Esophagus (tissue), 2 donors: Measurements from ENCODE around the gene ALDH2. TPM values are rescaled to one million over a fixed set of nuclear protein-coding genes. Genes with fewer than 3 reads are reported as not detected.
A peak's percentile ranks its signal among the peaks of the same experiment; 100 is the strongest.

ENCODE experiments used
- H3K27ac ChIP-seq, 2 donors: one replicate each; pipeline ENCODE4 v1.5.1; 2013; ENCODE audit warnings: low read depth in 2 of 2, mild to moderate bottlenecking in 2 of 2, inconsistent platforms in 1 of 2, low read length in 1 of 2, moderate library complexity in 1 of 2
- H3K27me3 ChIP-seq, 2 donors: one replicate each; pipeline ENCODE4 v1.6.1; 2013; ENCODE audit warnings: low read length in 2 of 2, control low read depth in 1 of 2, mild to moderate bottlenecking in 1 of 2; ENCODE audit not compliant: insufficient read depth in 2 of 2, control insufficient read depth in 1 of 2
- H3K36me3 ChIP-seq, 2 donors: one replicate each; pipeline ENCODE4 v1.6.1; 2013; ENCODE audit warnings: low read length in 1 of 2; ENCODE audit not compliant: control insufficient read depth in 2 of 2, insufficient read depth in 2 of 2
- H3K4me1 ChIP-seq, 2 donors: one replicate each; pipeline ENCODE4 v1.6.1; 2013; ENCODE audit warnings: low read length in 1 of 2; ENCODE audit not compliant: control insufficient read depth in 2 of 2, insufficient read depth in 2 of 2
- H3K4me3 ChIP-seq, 2 donors: one replicate each; pipeline ENCODE4 v1.5.1; 2013; ENCODE audit warnings: low read length in 2 of 2, mild to moderate bottlenecking in 2 of 2, low read depth in 1 of 2, moderate library complexity in 1 of 2
- H3K9me3 ChIP-seq, 2 donors: one replicate each; pipeline ENCODE4 v1.6.1; 2013; ENCODE audit warnings: mild to moderate bottlenecking in 2 of 2, low read depth in 1 of 2, low read length in 1 of 2, moderate library complexity in 1 of 2; ENCODE audit not compliant: control insufficient read depth in 2 of 2, insufficient read depth in 1 of 2
- WGBS, 2 donors: extraction: QIAGEN DNeasy Blood & Tissue Kit; methylation state at CpG; one replicate each; pipeline ENCODE4 v1.1.7; 2013; 5-methylcytosine and 5-hydroxymethylcytosine counted together
- polyA plus RNA-seq, 2 donors: library from polyadenylated mRNA; stranded (reverse); fragments of 200-250 nt; gene quantifications; one replicate each; pipeline ENCODE4 v1.2.3, GENCODE V29; 2013
- donor health status: healthy with polysubstance abuse.
- donor health status: Bipolar disorder and iron deficiency.

Gene ALDH2
- polyA plus RNA-seq, 2 donors, result 83.9 to 148 TPM

- Histone ChIP-seq H3K4me1 (peaks cover 0 to 7% of the 10 kb centered on the region in 2 donors), H3K9me3 (no peaks in the 10 kb centered on the region), H3K27ac (peak overlapping the region; percentile 93 to 99), H3K36me3 (peaks cover 2 to 3% of the 10 kb centered on the region in 2 donors), H3K4me3 (peak overlapping the region; percentile 85 to 92), H3K27me3 (no peaks in the 10 kb centered on the region)
- 2% methylated on average over 39 to 44 of the region's 44 CpGs for WGBS, 2 donors
Measured at GRCh38 chr12:111842556-111843396, 76.0 kb downstream of the ALDH2 start.

- 75 to 77% methylated on average over 2 of the region's 2 CpGs for WGBS, 2 donors
- no peaks in the 10 kb centered on the region for H3K9me3 ChIP-seq
- H3K27ac ChIP-seq, result no peak overlapping the region
- H3K27me3 ChIP-seq, result no peaks in the 10 kb centered on the region
- no peak overlapping the region for H3K4me3 ChIP-seq
- no peaks in the 10 kb centered on the region for H3K36me3 ChIP-seq
- H3K4me1 ChIP-seq, result peaks cover 0 to 2% of the 10 kb centered on the region in 2 donors
Measured at GRCh38 chr12:111846016-111846415, 79.3 kb downstream of the ALDH2 start.

- Histone ChIP-seq H3K36me3 (no peaks in the 10 kb centered on the region), H3K4me1 (no peaks in the 10 kb centered on the region), H3K27ac (no peak overlapping the region), H3K4me3 (no peak overlapping the region), H3K9me3 (no peaks in the 10 kb centered on the region), H3K27me3 (no peaks in the 10 kb centered on the region)
- WGBS, 2 donors, result 90% methylated on average over 2 of the region's 2 CpGs
Measured at GRCh38 chr12:111850526-111850925, 83.8 kb downstream of the ALDH2 start.

DNA sequence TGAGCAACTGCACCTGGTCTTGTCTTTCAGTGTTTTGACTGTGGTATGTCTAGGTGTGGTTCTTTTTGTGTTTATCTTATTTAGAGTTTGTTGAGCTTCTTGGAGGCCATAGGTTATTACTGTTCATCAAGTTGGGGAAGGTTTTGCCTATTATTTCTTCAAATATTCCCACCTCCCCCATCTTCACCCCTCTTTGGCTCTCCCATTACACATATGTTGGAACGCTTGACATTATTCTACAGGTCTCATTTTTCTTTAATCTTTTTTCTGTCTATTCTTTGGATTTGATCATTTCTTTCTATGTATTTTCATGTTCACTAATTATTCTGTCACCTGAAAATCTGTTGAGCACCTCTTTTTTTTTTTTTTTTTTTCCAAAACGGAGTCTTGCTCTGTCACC, 91.5 kb downstream of the ALDH2 start:
- Histone ChIP-seq H3K27ac (no peak overlapping the region), H3K9me3 (no peaks in the 10 kb centered on the region), H3K36me3 (peaks cover 0 to 1% of the 10 kb centered on the region in 2 donors), H3K4me1 (no peaks in the 10 kb centered on the region), H3K4me3 (no peak overlapping the region), H3K27me3 (no peaks in the 10 kb centered on the region)
- 97 to 100% methylated on average over 1 to 2 of the region's 2 CpGs for WGBS, 2 donors

- Histone ChIP-seq H3K36me3 (peaks cover 0 to 3% of the 10 kb centered on the region in 2 donors), H3K9me3 (no peaks in the 10 kb centered on the region), H3K4me3 (no peak overlapping the region), H3K27me3 (no peaks in the 10 kb centered on the region), H3K4me1 (no peaks in the 10 kb centered on the region), H3K27ac (no peak overlapping the region)
- 93 to 94% methylated on average over 7 of the region's 7 CpGs for WGBS, 2 donors
Measured at GRCh38 chr12:111858778-111859177, 92.0 kb downstream of the ALDH2 start.

- Histone ChIP-seq H3K4me3 (no peak overlapping the region), H3K27ac (no peak overlapping the region), H3K4me1 (no peaks in the 10 kb centered on the region), H3K27me3 (no peaks in the 10 kb centered on the region), H3K36me3 (peaks cover 3 to 6% of the 10 kb centered on the region in 2 donors), H3K9me3 (no peaks in the 10 kb centered on the region)
- WGBS, 2 donors, result 91 to 94% methylated on average over 1 of the region's 1 CpG
Measured at GRCh38 chr12:111864913-111865312, 98.2 kb downstream of the ALDH2 start.

Other genes with a start within 250 kb of the ALDH2 start
- gene ATXN2, start 167.6 kb upstream of the ALDH2 start, polyA plus RNA-seq, result 10 to 100 TPM; 10.0 to 18.0 TPM
- 1 to 10 TPM; 7.6 to 8.5 TPM for gene BRAP, start 81.0 kb upstream of the ALDH2 start, polyA plus RNA-seq
- gene ACAD10, start 80.9 kb upstream of the ALDH2 start, polyA plus RNA-seq, result 10 to 100 TPM in 1 of 2 donors, 1 to 10 TPM in 1; 8.2 to 18.3 TPM
- gene MAPKAPK5, start 75.3 kb downstream of the ALDH2 start, polyA plus RNA-seq, result 10 to 100 TPM; 10.2 to 18.2 TPM
- 1 to 10 TPM; 3.3 to 4.2 TPM for gene TMEM116, start 246.2 kb downstream of the ALDH2 start, polyA plus RNA-seq
- gene ERP29, start 246.5 kb downstream of the ALDH2 start, polyA plus RNA-seq, result 100 to 1,000 TPM in 1 of 2 donors, 10 to 100 TPM in 1; 53.9 to 102 TPM